ENCODE data around the gene NAPSA.
A peak's percentile ranks its signal among the peaks of the same experiment; 100 is the strongest.

The NAPSA gene

GRCh38 chr19:50383852-50384684 is 18.6 kb upstream of the NAPSA start, which contains the start of gene POLD1:
Gene POLD1, plus strand, starts transcription at chr19:50384347. Its CDS starts 14,505 bp downstream, at chr19:50398852.
- peak; percentile 99 for DNase-seq

GRCh38 chr19:50383001-50383851 is 17.8 kb upstream of the NAPSA start:
- peak; percentile 35 for DNase-seq

GRCh38 chr19:50381881-50382729 is 16.7 kb upstream of the NAPSA start:
- DNase-seq, result no peak

- DNase-seq, result no peak
These were observed 15.3 kb upstream of the NAPSA start for GRCh38 chr19:50380751-50381151.

- DNase-seq, result no peak
These were observed 14.7 kb upstream of the NAPSA start for GRCh38 chr19:50380137-50380536.

- no peak for DNase-seq
These were observed 14.2 kb upstream of the NAPSA start for GRCh38 chr19:50379602-50380001.

- DNase-seq, result no peak
These were observed 13.4 kb upstream of the NAPSA start for GRCh38 chr19:50378863-50379236.

- DNase-seq, result no peak
These were observed 12.9 kb upstream of the NAPSA start for GRCh38 chr19:50378169-50378862.

- no peak for DNase-seq
These were observed 12.1 kb upstream of the NAPSA start for GRCh38 chr19:50377517-50377916.

- peak; percentile 68 for DNase-seq
These were observed 11.6 kb upstream of the NAPSA start for GRCh38 chr19:50377051-50377461.

- DNase-seq, result peak; percentile 96
These were observed 11.0 kb upstream of the NAPSA start, which contains the start of gene NR1H2 for GRCh38 chr19:50376166-50377050. Gene NR1H2, plus strand, starts transcription at chr19:50376457. Its CDS starts 1,149 bp downstream, at chr19:50377606.

- DNase-seq, result no peak
These were observed 6.6 kb upstream of the NAPSA start for GRCh38 chr19:50371914-50372475.

- DNase-seq, result peak; percentile 87
These were observed 3.5 kb upstream of the NAPSA start for GRCh38 chr19:50368649-50369570.

- no peak for DNase-seq
These were observed 2.6 kb downstream of the NAPSA start for GRCh38 chr19:50362656-50363424.

- no peak for DNase-seq
These were observed 3.4 kb downstream of the NAPSA start for GRCh38 chr19:50362030-50362412.

GRCh38 chr19:50361290-50362029 is 4.0 kb downstream of the NAPSA start:
- DNase-seq, result no peak

- no peak for DNase-seq
These were observed 6.1 kb downstream of the NAPSA start for GRCh38 chr19:50359328-50359818.

All from activated T-cell treated with anti-CD3 and anti-CD28 coated beads, Interleukin-2, amount 50 U/mL, for 1 hour (primary cell).